KG1 (cell line): ENCODE data around the gene KLHL25.

Experiments used
- DNase-seq: peaks from one replicate; lab custom pipeline; 2025; lab: John Stamatoyannopoulos, UW

KLHL25 gene

GRCh38 chr15:85745023-85745422 is 49.7 kb downstream of the KLHL25 start:
- no peak for DNase-seq

GRCh38 chr15:85744579-85744978 is 50.1 kb downstream of the KLHL25 start:
- DNase-seq: no peak

GRCh38 chr15:85743392-85744055 is 51.2 kb downstream of the KLHL25 start:
- DNase-seq: no peak

GRCh38 chr15:85742186-85742821 is 52.4 kb downstream of the KLHL25 start:
- no peak for DNase-seq

GRCh38 chr15:85741662-85742061 is 53.1 kb downstream of the KLHL25 start:
- DNase-seq: no peak

GRCh38 chr15:85741021-85741421 is 53.7 kb downstream of the KLHL25 start:
- DNase-seq: no peak

GRCh38 chr15:85737061-85737460 is 57.7 kb downstream of the KLHL25 start:
- DNase-seq: no peak

- DNase-seq: no peak
These were observed 61.3 kb downstream of the KLHL25 start for GRCh38 chr15:85733416-85733815.

GRCh38 chr15:85730001-85730820 is 64.5 kb downstream of the KLHL25 start:
- peak; percentile 35 for DNase-seq

GRCh38 chr15:85727068-85727467 is 67.7 kb downstream of the KLHL25 start:
- DNase-seq: no peak

- no peak for DNase-seq
These were observed 68.3 kb downstream of the KLHL25 start for GRCh38 chr15:85726454-85726853.

- no peak for DNase-seq
These were observed 69.2 kb downstream of the KLHL25 start for GRCh38 chr15:85725564-85725963.

GRCh38 chr15:85725019-85725418 is 69.7 kb downstream of the KLHL25 start:
- no peak for DNase-seq

GRCh38 chr15:85723960-85724945 is 70.5 kb downstream of the KLHL25 start:
- DNase-seq: no peak

GRCh38 chr15:85722374-85723152 is 72.2 kb downstream of the KLHL25 start:
- DNase-seq: no peak

- no peak for DNase-seq
These were observed 75.7 kb downstream of the KLHL25 start for GRCh38 chr15:85718981-85719380.

- no peak for DNase-seq
These were observed 76.3 kb downstream of the KLHL25 start for GRCh38 chr15:85718271-85718971.

GRCh38 chr15:85717212-85717611 is 77.5 kb downstream of the KLHL25 start:
- no peak for DNase-seq

- no peak for DNase-seq
These were observed 78.5 kb downstream of the KLHL25 start for GRCh38 chr15:85716261-85716660.

- DNase-seq: no peak
These were observed 83.0 kb downstream of the KLHL25 start for GRCh38 chr15:85711580-85712192.
